Activated T-helper 9 cell treated with anti-CD3 and anti-CD28 coated beads, Interleukin-2, amount 50 U/mL, for 16 hours (primary cell): ENCODE measurements around the gene SHANK2.

Source experiments
- DNase-seq: peaks from one replicate; pipeline ENCODE4 v3.0.0-alpha.2; 2020; ENCODE audit warnings: low read depth

SHANK2 gene

GRCh38 chr11:71269603-71270511, 17.5 kb upstream of the SHANK2 start:
- DNase-seq, result no peak

GRCh38 chr11:71268706-71269321, 16.4 kb upstream of the SHANK2 start:
- no peak for DNase-seq

- no peak for DNase-seq
Observed at GRCh38 chr11:71267807-71268421, 15.5 kb upstream of the SHANK2 start.

- DNase-seq, result no peak
Observed at GRCh38 chr11:71266114-71266833, 13.9 kb upstream of the SHANK2 start.

GRCh38 chr11:71265559-71266092, 13.2 kb upstream of the SHANK2 start:
- DNase-seq, result no peak

GRCh38 chr11:71263386-71263785, 11.0 kb upstream of the SHANK2 start:
- no peak for DNase-seq

- DNase-seq, result no peak
Observed at GRCh38 chr11:71255800-71256479, 3.6 kb upstream of the SHANK2 start.

GRCh38 chr11:71255323-71255722, 2.9 kb upstream of the SHANK2 start:
- DNase-seq, result no peak

- no peak for DNase-seq
Observed at GRCh38 chr11:71253794-71254193, 1.4 kb upstream of the SHANK2 start.

- no peak for DNase-seq
Observed at GRCh38 chr11:71252770-71253730, 673 bp upstream of the SHANK2 start.

GRCh38 chr11:71251761-71252268, 562 bp downstream of the SHANK2 start:
- no peak for DNase-seq

GRCh38 chr11:71251151-71251721, 1.1 kb downstream of the SHANK2 start:
- DNase-seq, result no peak

GRCh38 chr11:71250523-71251150, 1.7 kb downstream of the SHANK2 start:
- DNase-seq, result no peak

GRCh38 chr11:71249301-71249700, 3.1 kb downstream of the SHANK2 start:
- DNase-seq, result no peak

GRCh38 chr11:71248656-71249055, 3.7 kb downstream of the SHANK2 start:
- no peak for DNase-seq

GRCh38 chr11:71248251-71248570, 4.2 kb downstream of the SHANK2 start:
- no peak for DNase-seq

GRCh38 chr11:71247551-71248250, 4.7 kb downstream of the SHANK2 start:
- no peak for DNase-seq

GRCh38 chr11:71246559-71246958, 5.8 kb downstream of the SHANK2 start:
- DNase-seq, result no peak
